K562 (cell line): ENCODE measurements around the gene OBSL1. TPM values are rescaled to one million over a fixed set of nuclear protein-coding genes. Genes with fewer than 3 reads are reported as not detected.

Experiments
- AFF4 ChIP-seq: sonication (generic); formaldehyde crosslinking; IDR thresholded peaks from 2 replicates; pipeline ENCODE4 v1.8.0; 2023; ENCODE audit warnings: mild to moderate bottlenecking, missing genetic modification reagents
- ARNT ChIP-seq, 2 experiments: fragments of 450-650 bp; IDR thresholded peaks; 2 replicates each; pipeline ENCODE4 v1.6.1; 2016; ENCODE audit warnings: mild to moderate bottlenecking in 1 of 2
- BACH1 ChIP-seq: fragments of 200-800 bp; sonication (Bioruptor generic); IDR thresholded peaks from 2 replicates; pipeline ENCODE4 v1.6.1; 2016; ENCODE audit warnings: missing genetic modification characterization, missing compliant biosample characterization
- CBX5 ChIP-seq: IDR thresholded peaks from 2 replicates; pipeline ENCODE4 v1.6.1; 2014; ENCODE audit warnings: low read depth, borderline replicate concordance
- CCNT2 ChIP-seq: IDR thresholded peaks from 2 replicates; pipeline ENCODE4 v1.6.1; 2011; ENCODE audit warnings: borderline replicate concordance, low read depth, mild to moderate bottlenecking, moderate library complexity, mixed read lengths, low read length; ENCODE audit not compliant: insufficient read length; ENCODE audit errors: extremely low read depth
- FOXA3 ChIP-seq, 2 experiments: fragments of 450-650 bp in 1 of 2; sonication (generic) in 1 of 2; formaldehyde crosslinking; IDR thresholded peaks in 1 of 2; conservative IDR thresholded peaks in 1 of 2; 2 replicates each; pipeline versions ENCODE4 v1.4.0 to v1.8.0; 2020 to 2022; ENCODE audit warnings: mild to moderate bottlenecking in 2 of 2, missing genetic modification reagents in 1 of 2
- HDAC1 ChIP-seq, 2 experiments: fragments of 450-650 bp; IDR thresholded peaks; 2 replicates each; pipeline ENCODE4 v1.6.1; 2016 to 2017; ENCODE audit warnings: inconsistent platforms in 1 of 2, mild to moderate bottlenecking in 1 of 2, moderate library complexity in 1 of 2
- HNRNPK ChIP-seq: fragments of 200-400 bp; formaldehyde crosslinking; IDR thresholded peaks from one replicate; pipeline ENCODE4 v1.6.1; 2018; ENCODE audit warnings: mild to moderate bottlenecking, low read depth, low read length; ENCODE audit not compliant: poor library complexity, severe bottlenecking
- NCOA2 ChIP-seq, 2 experiments: fragments of 450-650 bp; IDR thresholded peaks; 2 replicates each; pipeline ENCODE4 v1.6.1; 2018; ENCODE audit warnings: mild to moderate bottlenecking in 2 of 2, moderate library complexity in 1 of 2; ENCODE audit not compliant: partially characterized antibody in 2 of 2
- NELFE ChIP-seq: IDR thresholded peaks from 2 replicates; pipeline ENCODE4 v1.6.1; 2011; ENCODE audit warnings: mild to moderate bottlenecking; ENCODE audit not compliant: insufficient read depth, insufficient read length
- PML ChIP-seq: IDR thresholded peaks from 2 replicates; pipeline ENCODE4 v1.6.1; 2012; ENCODE audit warnings: low read length, inconsistent platforms
- POLR2AphosphoS5 ChIP-seq: IDR thresholded peaks from 2 replicates; pipeline ENCODE4 v1.6.1; 2011; ENCODE audit warnings: mild to moderate bottlenecking, low read depth, low read length, moderate library complexity; ENCODE audit not compliant: control insufficient read depth, insufficient read depth
- PURB ChIP-seq: sonication (generic); formaldehyde crosslinking; IDR thresholded peaks from 2 replicates; pipeline ENCODE4 v1.9.0; 2021; ENCODE audit warnings: low read depth, mild to moderate bottlenecking, missing genetic modification reagents
- RBM25 ChIP-seq: fragments of 200-400 bp; formaldehyde crosslinking; IDR thresholded peaks from 2 replicates; pipeline ENCODE4 v1.6.1; 2018; ENCODE audit warnings: low read length, low read depth, moderate library complexity; ENCODE audit not compliant: severe bottlenecking
- ZNF778 ChIP-seq: fragments of 450-650 bp; formaldehyde crosslinking; IDR thresholded peaks from 2 replicates; pipeline ENCODE4 v1.4.0; 2020; ENCODE audit warnings: mild to moderate bottlenecking, moderate library complexity
- polyA plus RNA-seq, 8 experiments: library from polyadenylated mRNA; depleted of rRNA in 4 of 8; stranded (reverse) in 5 of 8; unstranded in 3 of 8; fragments of >200 nt; fragmentation: Nextera tagmentation in 2 of 8; fragmentation: Illumina TruSeq in 1 of 8; extraction: Ambion mirVana in 2 of 8; extraction: Trizol in 1 of 8; gene quantifications; 2 replicates each; pipeline versions ENCODE4 v1.2.1 to v1.2.3, GENCODE V29; 2011 to 2014; ENCODE audit warnings: inconsistent platforms in 1 of 8, missing spikeins in 1 of 8
- total RNA-seq, 7 experiments: library from RNA; depleted of rRNA in 6 of 7; stranded (reverse); fragments of >200 nt in 6 of 7; fragmentation: Illumina TruSeq in 2 of 7; extraction: Trizol in 2 of 7; gene quantifications; 2 replicates each; pipeline versions ENCODE4 v1.2.1 to v1.2.3, GENCODE V29; 2011 to 2021; ENCODE audit warnings: low replicate concordance in 1 of 7
- TF ChIP-seq, protein P1 (sequence below): fragments of 250-450 bp; sonication (Bioruptor Pico); IDR thresholded peaks from 2 replicates; pipeline ENCODE4 v1.4.0; 2020; ENCODE audit warnings: mild to moderate bottlenecking
- TF ChIP-seq, protein P2 (sequence below): sonication (generic); formaldehyde crosslinking; IDR thresholded peaks from 2 replicates; pipeline ENCODE4 v1.8.1; 2022; ENCODE audit warnings: missing genetic modification reagents

OBSL1 gene
- total and polyA plus RNA-seq, 9 of the 15 experiments (the other 6 are each of a cell fraction or from before 2014, with no cell fraction given), result 1.2 to 26.6 (median 8.6) TPM

DNA sequence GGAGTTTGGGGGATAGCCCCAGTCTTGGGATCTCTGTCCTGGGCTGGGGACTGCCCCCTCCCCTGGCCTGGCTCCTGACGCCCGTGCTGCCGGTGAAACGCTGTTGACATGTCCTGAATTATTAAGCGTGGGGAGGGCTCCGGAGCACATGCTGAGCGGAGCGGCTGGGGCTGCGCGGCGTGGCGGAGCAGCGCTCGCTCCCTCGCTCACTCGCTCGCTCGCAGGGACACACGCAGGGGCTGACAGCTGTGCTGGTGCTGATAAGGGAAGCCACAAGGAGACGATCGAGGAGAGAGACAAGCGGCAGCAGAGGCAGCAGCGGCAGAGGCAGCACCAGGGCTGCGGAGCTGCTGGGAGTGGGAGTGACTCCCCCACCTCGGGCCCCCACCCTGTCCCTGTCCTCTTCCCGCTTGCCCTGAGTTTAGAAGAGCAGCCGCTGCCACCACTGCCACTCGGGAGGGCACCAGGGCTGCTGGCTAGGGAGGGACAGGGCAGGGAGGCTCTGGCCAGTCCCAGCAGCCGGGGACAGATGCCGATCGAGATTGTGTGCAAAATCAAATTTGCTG lies 57.1 kb downstream of the OBSL1 start, which contains the start of gene ASIC4 (continued):
- TF ChIP-seq, protein P1, sequence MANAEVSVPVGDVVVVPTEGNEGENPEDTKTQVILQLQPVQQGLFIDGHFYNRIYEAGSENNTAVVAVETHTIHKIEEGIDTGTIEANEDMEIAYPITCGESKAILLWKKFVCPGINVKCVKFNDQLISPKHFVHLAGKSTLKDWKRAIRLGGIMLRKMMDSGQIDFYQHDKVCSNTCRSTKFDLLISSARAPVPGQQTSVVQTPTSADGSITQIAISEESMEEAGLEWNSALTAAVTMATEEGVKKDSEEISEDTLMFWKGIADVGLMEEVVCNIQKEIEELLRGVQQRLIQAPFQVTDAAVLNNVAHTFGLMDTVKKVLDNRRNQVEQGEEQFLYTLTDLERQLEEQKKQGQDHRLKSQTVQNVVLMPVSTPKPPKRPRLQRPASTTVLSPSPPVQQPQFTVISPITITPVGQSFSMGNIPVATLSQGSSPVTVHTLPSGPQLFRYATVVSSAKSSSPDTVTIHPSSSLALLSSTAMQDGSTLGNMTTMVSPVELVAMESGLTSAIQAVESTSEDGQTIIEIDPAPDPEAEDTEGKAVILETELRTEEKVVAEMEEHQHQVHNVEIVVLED (CRISPR knock-in tag), result peak; percentile 83
- TF ChIP-seq FOXA3 (CRISPR knock-in tag; conservative IDR thresholded peaks at IDR 0.05 in 1 of 2, IDR thresholded peaks at IDR 0.05 in 1 of 2), result 0 out of 4 replicates have a peak, but pooled peaks of 1 of the 2 experiments have one; percentile 30
- TF ChIP-seq BACH1 (tag), result no peak
- TF ChIP-seq AFF4 (CRISPR knock-in tag), result no peak; the same call in 1 of the 2 replicates
- TF ChIP-seq ZNF778, result no peak
- peak; percentile 87 for TF ChIP-seq PML
- TF ChIP-seq, protein P2, sequence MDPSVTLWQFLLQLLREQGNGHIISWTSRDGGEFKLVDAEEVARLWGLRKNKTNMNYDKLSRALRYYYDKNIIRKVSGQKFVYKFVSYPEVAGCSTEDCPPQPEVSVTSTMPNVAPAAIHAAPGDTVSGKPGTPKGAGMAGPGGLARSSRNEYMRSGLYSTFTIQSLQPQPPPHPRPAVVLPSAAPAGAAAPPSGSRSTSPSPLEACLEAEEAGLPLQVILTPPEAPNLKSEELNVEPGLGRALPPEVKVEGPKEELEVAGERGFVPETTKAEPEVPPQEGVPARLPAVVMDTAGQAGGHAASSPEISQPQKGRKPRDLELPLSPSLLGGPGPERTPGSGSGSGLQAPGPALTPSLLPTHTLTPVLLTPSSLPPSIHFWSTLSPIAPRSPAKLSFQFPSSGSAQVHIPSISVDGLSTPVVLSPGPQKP (CRISPR knock-in tag), result no peak
- TF ChIP-seq CCNT2, result peak; percentile 100
- no peak for TF ChIP-seq RBM25
- TF ChIP-seq ARNT (IDR thresholded peaks at IDR 0.05), result peak in 1 of 2 experiments; percentile 35; a peak in 1 of 4 replicates
- no peak for TF ChIP-seq PURB (CRISPR knock-in tag)
- 0 out of 2 replicates have a peak, but pooled peaks have one; percentile 11 for TF ChIP-seq CBX5
- TF ChIP-seq POLR2AphosphoS5, result peak; percentile 87
- TF ChIP-seq NELFE, result no peak
- no peak for TF ChIP-seq HNRNPK
- TF ChIP-seq HDAC1 (IDR thresholded peaks at IDR 0.05), result peak in 1 of 2 experiments; percentile 95; a peak in 2 of 4 replicates
- no peak for TF ChIP-seq NCOA2 (IDR thresholded peaks at IDR 0.05; ENCODE audit: partially characterized antibody in 2 of 2)
